Breast epithelium (tissue), 4 donors: ENCODE measurements around the gene DACT3. TPM values are rescaled to one million over a fixed set of nuclear protein-coding genes. Genes with fewer than 3 reads are reported as not detected.
A peak's percentile ranks its signal among the peaks of the same experiment; 100 is the strongest.

Experiments
- DNase-seq, 2 donors: peaks; one replicate each; pipeline ENCODE4 v3.0.0-alpha.2; 2019; ENCODE audit warnings: low spot score in 2 of 2
- H3K27ac ChIP-seq, 2 donors: fragments of 200-600 bp; sonication (generic) in 1 of 2; one replicate each; pipeline ENCODE4 v1.5.1; 2016 to 2019; ENCODE audit warnings: mild to moderate bottlenecking in 1 of 2
- H3K27me3 ChIP-seq, 2 donors: fragments of 200-600 bp; sonication (generic) in 1 of 2; one replicate each; pipeline versions ENCODE4 v1.5.1 to v1.6.0; 2017 to 2019; ENCODE audit warnings: control low read depth in 1 of 2, mild to moderate bottlenecking in 1 of 2
- H3K36me3 ChIP-seq: fragments of 200-600 bp; one replicate; pipeline ENCODE4 v1.5.1; 2019
- H3K4me1 ChIP-seq, 2 donors: fragments of 200-600 bp; sonication (generic); one replicate each; pipeline ENCODE4 v1.5.1; 2016 to 2019; ENCODE audit warnings: control low read depth in 1 of 2
- H3K4me3 ChIP-seq, 3 donors: fragments of 200-600 bp; sonication (generic); 1 replicate in 2 of 3; 2 replicates in 1 of 3; pipeline ENCODE4 v1.5.1; 2016 to 2019; ENCODE audit warnings: mild to moderate bottlenecking in 3 of 3, moderate library complexity in 2 of 3
- H3K9me3 ChIP-seq, 2 donors: fragments of 200-600 bp; sonication (generic) in 1 of 2; one replicate each; pipeline ENCODE4 v1.5.1; 2016 to 2019; ENCODE audit warnings: control low read depth in 1 of 2
- CTCF ChIP-seq, 3 donors: fragments of 450-650 bp; IDR thresholded peaks; one replicate each; pipeline ENCODE4 v1.5.1; 2016 to 2017; ENCODE audit warnings: antibody characterized with exemption in 3 of 3, mild to moderate bottlenecking in 3 of 3, moderate library complexity in 3 of 3
- POLR2A ChIP-seq: fragments of 450-650 bp; IDR thresholded peaks from one replicate; pipeline ENCODE4 v1.6.1; 2016; ENCODE audit warnings: antibody characterized with exemption, mild to moderate bottlenecking, moderate library complexity
- POLR2AphosphoS5 ChIP-seq, 3 donors: sonication (generic); formaldehyde crosslinking; IDR thresholded peaks; one replicate each; pipeline ENCODE4 v1.6.1; 2017; ENCODE audit warnings: antibody characterized with exemption in 3 of 3
- intact Hi-C: fragments of 100-400 bp; cut with DNase I; formaldehyde crosslinking; loops from one replicate; pipeline ENCODE4 v1.15.1; 2023; ENCODE audit warnings: low total_unique reads
- total RNA-seq, 3 donors: library from RNA; depleted of rRNA; stranded (reverse); fragments of >200 nt; gene quantifications; one replicate each; pipeline ENCODE4 v1.1.0, GENCODE V29; 2016

Gene DACT3
- total RNA-seq, 3 donors from 2014 or later = 0.48 to 3.9 (median 1.9) TPM

DNA sequence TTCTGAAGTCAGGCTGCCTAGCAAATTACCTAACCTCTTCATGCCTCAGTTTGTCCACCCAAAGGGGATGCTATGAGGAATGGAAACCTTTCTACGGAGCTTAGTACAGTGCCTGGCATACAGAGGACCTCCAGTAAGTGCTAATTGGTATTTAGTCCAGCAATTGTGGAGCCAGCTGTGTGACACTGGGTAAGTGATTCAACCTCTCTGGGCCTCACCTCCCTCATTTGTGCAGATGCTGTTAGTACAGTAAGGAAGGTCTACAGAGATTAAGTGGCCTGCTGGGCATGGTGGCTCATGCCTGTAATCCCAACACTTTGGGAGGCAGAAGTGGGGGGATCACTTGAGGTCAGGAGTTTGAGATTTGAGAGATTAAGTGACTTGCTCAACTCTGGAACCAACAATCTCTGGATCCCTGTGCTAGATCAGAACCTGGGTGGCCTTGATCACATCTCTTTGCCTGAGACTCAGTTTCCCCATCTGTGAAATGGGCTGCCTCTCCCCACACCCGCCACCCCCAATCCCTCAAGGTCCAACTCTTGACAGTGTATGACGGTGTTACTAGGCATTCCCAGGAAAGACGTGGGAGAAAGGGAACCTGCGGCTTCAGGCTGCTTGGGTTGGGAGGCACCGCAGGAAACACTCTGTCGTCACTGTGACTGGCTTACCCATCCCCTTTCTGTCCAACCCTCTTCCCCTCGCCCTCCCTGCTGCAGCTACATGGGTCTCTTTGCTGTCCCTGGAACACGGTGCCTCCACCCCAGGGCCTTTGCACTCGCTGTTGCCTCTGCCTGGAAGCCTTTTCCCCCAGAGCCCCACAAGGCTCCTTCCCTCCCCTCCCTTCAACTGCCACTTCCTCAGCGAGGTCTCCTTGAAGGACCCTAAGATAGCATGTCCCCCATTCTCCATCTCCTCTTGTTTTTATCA lies 37.7 kb upstream of the DACT3 start:
- Histone ChIP-seq H3K4me3 (no peak overlapping the region), H3K27me3 (no peaks in the 10 kb centered on the region), H3K9me3 (no peaks in the 10 kb centered on the region), H3K36me3 (peaks cover 7% of the 10 kb centered on the region), H3K4me1 (no peaks in the 10 kb centered on the region), H3K27ac (no peak overlapping the region)
- intact Hi-C loops = no loop called here
- no peak for TF ChIP-seq CTCF (IDR thresholded peaks at IDR 0.05)
- TF ChIP-seq POLR2A = no peak
- no peak for TF ChIP-seq POLR2AphosphoS5 (IDR thresholded peaks at IDR 0.05)
- no peak for DNase-seq

DNA sequence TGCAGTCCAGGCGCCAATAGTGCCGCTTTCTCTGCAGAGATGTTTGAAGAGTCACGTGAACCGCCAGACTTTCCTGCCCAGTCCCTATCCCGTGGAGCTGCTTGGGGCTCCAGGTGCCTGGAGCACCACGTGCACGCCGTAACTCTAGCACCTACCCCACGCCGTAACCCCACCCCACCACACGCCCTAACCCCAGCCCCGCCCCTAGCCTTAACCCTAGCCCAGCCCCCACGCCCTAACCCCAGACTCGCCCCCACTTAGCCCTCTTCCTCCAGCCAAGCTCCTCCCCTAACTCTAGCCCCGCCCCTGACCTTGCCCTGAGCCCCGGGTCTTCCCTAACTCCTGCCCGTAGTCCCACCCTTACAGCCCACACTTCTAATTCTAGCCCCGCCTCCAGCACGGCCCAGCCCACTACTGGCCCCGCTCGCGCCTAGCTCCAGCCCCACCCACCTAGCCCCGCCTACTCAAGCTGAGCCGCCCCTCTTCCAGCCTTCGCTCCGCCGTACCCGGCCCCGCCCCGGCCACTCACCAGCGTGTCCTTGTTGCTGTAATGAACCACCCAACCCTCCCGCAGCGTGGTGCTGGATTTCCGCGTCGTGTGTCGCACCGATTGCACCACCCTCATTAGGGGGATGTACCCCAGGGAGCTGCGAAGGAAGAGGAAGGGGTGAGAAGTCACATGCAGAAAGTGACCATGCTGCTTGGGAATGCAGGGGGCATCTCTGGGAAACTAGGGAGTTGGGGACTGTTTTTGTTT lies 36.4 kb upstream of the DACT3 start:
- Histone ChIP-seq H3K9me3 (no peaks in the 10 kb centered on the region), H3K27me3 (no peaks in the 10 kb centered on the region), H3K4me3 (peak overlapping the region in 1 of 3 donors; percentile 10), H3K36me3 (peaks cover 15% of the 10 kb centered on the region), H3K27ac (peak overlapping the region in 1 of 2 donors; percentile 36), H3K4me1 (no peaks in the 10 kb centered on the region)
- TF ChIP-seq POLR2AphosphoS5 (IDR thresholded peaks at IDR 0.05) (no peak), POLR2A (no peak), CTCF (IDR thresholded peaks at IDR 0.05) (no peak)
- DNase-seq = no peak
- intact Hi-C loops = no loop called here

- TF ChIP-seq POLR2AphosphoS5 (IDR thresholded peaks at IDR 0.05) (no peak), CTCF (IDR thresholded peaks at IDR 0.05) (no peak), POLR2A (no peak)
- H3K27me3 ChIP-seq = no peaks in the 10 kb centered on the region
- no peak for DNase-seq
- intact Hi-C loops = no loop called here
- no peak overlapping the region for H3K27ac ChIP-seq
- H3K4me1 ChIP-seq = no peaks in the 10 kb centered on the region
- H3K9me3 ChIP-seq = no peaks in the 10 kb centered on the region
- H3K4me3 ChIP-seq = no peak overlapping the region
- peaks cover 20% of the 10 kb centered on the region for H3K36me3 ChIP-seq
Observed at GRCh38 chr19:46696866-46697203, 35.9 kb upstream of the DACT3 start.

DNA sequence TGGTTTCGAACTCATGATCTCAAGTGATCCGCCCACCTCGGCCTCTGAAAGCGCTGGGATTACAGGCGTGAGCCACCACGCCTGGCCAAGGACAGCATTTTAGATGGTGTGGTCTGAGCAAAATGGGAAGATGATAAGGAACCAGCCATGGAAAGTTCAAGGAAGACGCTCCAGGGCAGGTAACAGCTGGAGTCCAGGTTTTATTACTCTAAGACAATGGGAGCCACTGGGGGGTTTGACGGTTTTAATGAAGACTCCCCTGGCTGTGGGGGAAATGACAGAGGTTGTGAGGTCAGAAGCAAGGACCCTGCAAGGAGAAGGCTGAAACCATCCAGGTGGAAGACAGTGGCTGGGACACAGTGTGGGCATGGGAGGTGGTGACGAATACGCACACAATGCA lies 35.1 kb upstream of the DACT3 start:
- Histone ChIP-seq H3K36me3 (peaks cover 26% of the 10 kb centered on the region), H3K9me3 (no peaks in the 10 kb centered on the region)
- intact Hi-C loops = no loop called here

More for the DNA sequence above, 35.1 kb upstream of the DACT3 start:
- Histone ChIP-seq H3K4me1 (no peaks in the 10 kb centered on the region), H3K27me3 (no peaks in the 10 kb centered on the region), H3K27ac (no peak overlapping the region), H3K4me3 (no peak overlapping the region)
- DNase-seq = no peak
- no peak for TF ChIP-seq CTCF (IDR thresholded peaks at IDR 0.05)
- TF ChIP-seq POLR2A = no peak
- TF ChIP-seq POLR2AphosphoS5 (IDR thresholded peaks at IDR 0.05) = no peak
